ENCODE data around the gene ADGRV1.

The ADGRV1 gene

DNA sequence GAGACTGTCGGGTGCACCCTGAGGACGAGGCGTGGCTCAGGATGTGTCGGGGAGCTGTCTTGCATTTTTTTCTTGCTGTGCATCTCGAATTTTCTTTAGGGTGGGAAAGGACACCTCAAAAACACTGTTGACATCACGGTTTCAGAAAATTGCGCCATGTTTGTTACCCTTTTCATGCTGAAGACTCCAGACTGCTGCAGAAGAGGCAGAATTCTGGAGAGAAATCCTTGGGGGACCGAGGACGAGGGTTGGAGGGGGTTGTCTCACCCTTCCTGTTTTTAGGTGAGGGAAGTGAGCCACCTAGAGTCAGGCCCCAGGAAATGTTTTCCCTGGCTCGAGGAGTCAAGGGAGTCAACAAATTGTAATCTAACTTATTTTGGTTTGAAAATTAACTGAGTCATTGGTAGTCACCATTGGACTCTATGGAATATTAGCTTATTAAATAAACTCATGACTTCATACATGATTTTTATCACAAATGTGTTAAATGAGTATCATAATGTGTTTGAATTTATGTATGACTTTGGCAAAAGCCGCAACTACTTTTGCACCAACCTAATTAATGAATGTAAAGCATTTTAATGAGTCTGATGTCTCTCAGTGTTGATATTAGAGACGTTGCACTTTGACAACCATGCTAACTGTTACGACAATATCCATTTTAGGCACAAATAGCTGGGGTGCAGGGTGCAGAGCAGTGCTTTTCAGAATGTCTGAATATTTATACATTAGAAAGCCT, 28.5 kb upstream of the ADGRV1 start (continued):
- TF ChIP-seq, protein P1, sequence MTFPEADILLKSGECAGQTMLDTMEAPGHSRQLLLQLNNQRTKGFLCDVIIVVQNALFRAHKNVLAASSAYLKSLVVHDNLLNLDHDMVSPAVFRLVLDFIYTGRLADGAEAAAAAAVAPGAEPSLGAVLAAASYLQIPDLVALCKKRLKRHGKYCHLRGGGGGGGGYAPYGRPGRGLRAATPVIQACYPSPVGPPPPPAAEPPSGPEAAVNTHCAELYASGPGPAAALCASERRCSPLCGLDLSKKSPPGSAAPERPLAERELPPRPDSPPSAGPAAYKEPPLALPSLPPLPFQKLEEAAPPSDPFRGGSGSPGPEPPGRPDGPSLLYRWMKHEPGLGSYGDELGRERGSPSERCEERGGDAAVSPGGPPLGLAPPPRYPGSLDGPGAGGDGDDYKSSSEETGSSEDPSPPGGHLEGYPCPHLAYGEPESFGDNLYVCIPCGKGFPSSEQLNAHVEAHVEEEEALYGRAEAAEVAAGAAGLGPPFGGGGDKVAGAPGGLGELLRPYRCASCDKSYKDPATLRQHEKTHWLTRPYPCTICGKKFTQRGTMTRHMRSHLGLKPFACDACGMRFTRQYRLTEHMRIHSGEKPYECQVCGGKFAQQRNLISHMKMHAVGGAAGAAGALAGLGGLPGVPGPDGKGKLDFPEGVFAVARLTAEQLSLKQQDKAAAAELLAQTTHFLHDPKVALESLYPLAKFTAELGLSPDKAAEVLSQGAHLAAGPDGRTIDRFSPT (tag by site-specific recombination; IDR thresholded peaks at IDR 0.05), result no peak
- TF ChIP-seq ZNF76 (tag by site-specific recombination; IDR thresholded peaks at IDR 0.05; ENCODE audit: borderline replicate concordance, low read depth), result no peak
- no peak for TF ChIP-seq ZNF529 (tag by site-specific recombination; IDR thresholded peaks at IDR 0.05; ENCODE audit: insufficient replicate concordance)
- TF ChIP-seq ZNF223 (tag by site-specific recombination; IDR thresholded peaks at IDR 0.05), result no peak
- no peak for TF ChIP-seq ZFP41 (tag by site-specific recombination; IDR thresholded peaks at IDR 0.05; ENCODE audit: borderline replicate concordance)
- TF ChIP-seq ZNF596 (tag by site-specific recombination; IDR thresholded peaks at IDR 0.05), result no peak
- TF ChIP-seq SP3 (tag by site-specific recombination; IDR thresholded peaks at IDR 0.05), result no peak
- TF ChIP-seq ZNF416 (tag by site-specific recombination; IDR thresholded peaks at IDR 0.05), result no peak
- no peak for TF ChIP-seq ZXDB (tag by site-specific recombination; IDR thresholded peaks at IDR 0.05)
- TF ChIP-seq, protein P2, sequence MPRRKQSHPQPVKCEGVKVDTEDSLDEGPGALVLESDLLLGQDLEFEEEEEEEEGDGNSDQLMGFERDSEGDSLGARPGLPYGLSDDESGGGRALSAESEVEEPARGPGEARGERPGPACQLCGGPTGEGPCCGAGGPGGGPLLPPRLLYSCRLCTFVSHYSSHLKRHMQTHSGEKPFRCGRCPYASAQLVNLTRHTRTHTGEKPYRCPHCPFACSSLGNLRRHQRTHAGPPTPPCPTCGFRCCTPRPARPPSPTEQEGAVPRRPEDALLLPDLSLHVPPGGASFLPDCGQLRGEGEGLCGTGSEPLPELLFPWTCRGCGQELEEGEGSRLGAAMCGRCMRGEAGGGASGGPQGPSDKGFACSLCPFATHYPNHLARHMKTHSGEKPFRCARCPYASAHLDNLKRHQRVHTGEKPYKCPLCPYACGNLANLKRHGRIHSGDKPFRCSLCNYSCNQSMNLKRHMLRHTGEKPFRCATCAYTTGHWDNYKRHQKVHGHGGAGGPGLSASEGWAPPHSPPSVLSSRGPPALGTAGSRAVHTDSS (tag by site-specific recombination; IDR thresholded peaks at IDR 0.05), result no peak; the same call in 1 of the 2 replicates
- TF ChIP-seq WT1 (tag by site-specific recombination; IDR thresholded peaks at IDR 0.05), result no peak
- TF ChIP-seq SALL2 (tag by site-specific recombination; IDR thresholded peaks at IDR 0.05; ENCODE audit: borderline replicate concordance), result no peak
- TF ChIP-seq ZFP37 (tag by site-specific recombination; IDR thresholded peaks at IDR 0.05), result peak; percentile 50
- TF ChIP-seq HOXC10 (CRISPR knock-in tag; IDR thresholded peaks at IDR 0.05), result no peak
- TF ChIP-seq, protein P3, sequence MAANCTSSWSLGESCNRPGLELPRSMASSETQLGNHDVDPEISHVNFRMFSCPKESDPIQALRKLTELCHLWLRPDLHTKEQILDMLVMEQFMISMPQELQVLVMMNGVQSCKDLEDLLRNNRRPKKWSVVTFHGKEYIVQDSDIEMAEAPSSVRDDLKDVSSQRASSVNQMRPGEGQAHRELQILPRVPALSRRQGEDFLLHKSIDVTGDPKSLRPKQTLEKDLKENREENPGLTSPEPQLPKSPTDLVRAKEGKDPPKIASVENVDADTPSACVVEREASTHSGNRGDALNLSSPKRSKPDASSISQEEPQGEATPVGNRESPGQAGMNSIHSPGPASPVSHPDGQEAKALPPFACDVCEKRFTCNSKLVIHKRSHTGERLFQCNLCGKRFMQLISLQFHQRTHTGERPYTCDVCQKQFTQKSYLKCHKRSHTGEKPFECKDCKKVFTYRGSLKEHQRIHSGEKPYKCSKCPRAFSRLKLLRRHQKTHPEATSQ (tag by site-specific recombination; IDR thresholded peaks at IDR 0.05), result no peak
- no peak for TF ChIP-seq BCL11B (tag by site-specific recombination; IDR thresholded peaks at IDR 0.05; ENCODE audit: low read depth)
- no peak for TF ChIP-seq ZNF549 (tag by site-specific recombination; IDR thresholded peaks at IDR 0.05)
- no peak for TF ChIP-seq ZNF23 (tag by site-specific recombination; IDR thresholded peaks at IDR 0.05; ENCODE audit: borderline replicate concordance)
- no peak for TF ChIP-seq ZNF473 (tag by site-specific recombination; IDR thresholded peaks at IDR 0.05)
- no peak for TF ChIP-seq ZNF292 (tag by site-specific recombination; IDR thresholded peaks at IDR 0.05; ENCODE audit: borderline replicate concordance, low read depth)
- no peak for TF ChIP-seq ZNF155 (tag by site-specific recombination; IDR thresholded peaks at IDR 0.05)
- no peak for TF ChIP-seq ZNF777 (tag by site-specific recombination; IDR thresholded peaks at IDR 0.05; ENCODE audit: borderline replicate concordance)
- peak; percentile 79 for TF ChIP-seq ZNF654 (tag by site-specific recombination; IDR thresholded peaks at IDR 0.05; ENCODE audit: low read depth)
- TF ChIP-seq GLIS1 (tag by site-specific recombination; IDR thresholded peaks at IDR 0.05), result peak; percentile 17; the same call in 1 of the 2 replicates
- TF ChIP-seq ZNF561 (tag by site-specific recombination; IDR thresholded peaks at IDR 0.05; ENCODE audit: borderline replicate concordance), result 0 out of 2 replicates have a peak, but pooled peaks have one; percentile 62
- TF ChIP-seq ZNF560 (tag by site-specific recombination; IDR thresholded peaks at IDR 0.05; ENCODE audit: borderline replicate concordance), result no peak
- peak; percentile 52; the same call in 1 of the 2 replicates for TF ChIP-seq ZSCAN30 (tag by site-specific recombination; IDR thresholded peaks at IDR 0.05)
- TF ChIP-seq, protein P4, sequence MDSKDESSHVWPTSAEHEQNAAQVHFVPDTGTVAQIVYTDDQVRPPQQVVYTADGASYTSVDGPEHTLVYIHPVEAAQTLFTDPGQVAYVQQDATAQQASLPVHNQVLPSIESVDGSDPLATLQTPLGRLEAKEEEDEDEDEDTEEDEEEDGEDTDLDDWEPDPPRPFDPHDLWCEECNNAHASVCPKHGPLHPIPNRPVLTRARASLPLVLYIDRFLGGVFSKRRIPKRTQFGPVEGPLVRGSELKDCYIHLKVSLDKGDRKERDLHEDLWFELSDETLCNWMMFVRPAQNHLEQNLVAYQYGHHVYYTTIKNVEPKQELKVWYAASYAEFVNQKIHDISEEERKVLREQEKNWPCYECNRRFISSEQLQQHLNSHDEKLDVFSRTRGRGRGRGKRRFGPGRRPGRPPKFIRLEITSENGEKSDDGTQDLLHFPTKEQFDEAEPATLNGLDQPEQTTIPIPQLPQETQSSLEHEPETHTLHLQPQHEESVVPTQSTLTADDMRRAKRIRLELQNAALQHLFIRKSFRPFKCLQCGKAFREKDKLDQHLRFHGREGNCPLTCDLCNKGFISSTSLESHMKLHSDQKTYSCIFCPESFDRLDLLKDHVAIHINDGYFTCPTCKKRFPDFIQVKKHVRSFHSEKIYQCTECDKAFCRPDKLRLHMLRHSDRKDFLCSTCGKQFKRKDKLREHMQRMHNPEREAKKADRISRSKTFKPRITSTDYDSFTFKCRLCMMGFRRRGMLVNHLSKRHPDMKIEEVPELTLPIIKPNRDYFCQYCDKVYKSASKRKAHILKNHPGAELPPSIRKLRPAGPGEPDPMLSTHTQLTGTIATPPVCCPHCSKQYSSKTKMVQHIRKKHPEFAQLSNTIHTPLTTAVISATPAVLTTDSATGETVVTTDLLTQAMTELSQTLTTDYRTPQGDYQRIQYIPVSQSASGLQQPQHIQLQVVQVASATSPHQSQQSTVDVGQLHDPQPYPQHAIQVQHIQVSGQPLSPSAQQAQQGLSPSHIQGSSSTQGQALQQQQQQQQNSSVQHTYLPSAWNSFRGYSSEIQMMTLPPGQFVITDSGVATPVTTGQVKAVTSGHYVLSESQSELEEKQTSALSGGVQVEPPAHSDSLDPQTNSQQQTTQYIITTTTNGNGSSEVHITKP (tag by site-specific recombination; IDR thresholded peaks at IDR 0.05), result no peak
- TF ChIP-seq ZNF830 (tag by site-specific recombination; IDR thresholded peaks at IDR 0.05; ENCODE audit: low read depth), result no peak
- no peak for TF ChIP-seq ZNF677 (tag by site-specific recombination; IDR thresholded peaks at IDR 0.05)
- no peak for TF ChIP-seq ZNF404 (tag by site-specific recombination; IDR thresholded peaks at IDR 0.05)
- peak; percentile 28 for TF ChIP-seq ZNF341 (tag by site-specific recombination; IDR thresholded peaks at IDR 0.05; ENCODE audit: low read depth)
